Psoas muscle (tissue), 8 donors: ENCODE measurements around the gene NCAPD3. TPM values are rescaled to one million over a fixed set of nuclear protein-coding genes. Genes with fewer than 3 reads are reported as not detected.
"Not testable (repeated sequence)": the region's sequence is repeated elsewhere in the genome, so short reads cannot be mapped to it uniquely, and the experiment has no call there.

Experiments
- ATAC-seq, 4 donors: fragments of 200-7000 bp; cut with Tn5 transposase; one replicate each; pipeline ENCODE4 v1.9.1; 2020; ENCODE audit warnings: moderate library complexity in 3 of 4, mild to moderate bottlenecking in 2 of 4
- DNase-seq, 2 donors: peaks; one replicate each; pipeline ENCODE4 v3.0.0-alpha.2; 2020
- H3K27ac ChIP-seq: fragments of 200-600 bp; one replicate; pipeline ENCODE4 v1.8.0; 2022
- H3K27me3 ChIP-seq, 3 donors: fragments of 200-600 bp in 1 of 3; one replicate each; pipeline versions ENCODE4 v1.6.1 to v1.8.0; 2013 to 2022; ENCODE audit warnings: low read length in 2 of 3, mild to moderate bottlenecking in 2 of 3, moderate library complexity in 1 of 3; ENCODE audit not compliant: insufficient read depth in 3 of 3
- H3K36me3 ChIP-seq, 2 donors: fragments of 200-600 bp in 1 of 2; one replicate each; pipeline versions ENCODE4 v1.6.1 to v1.8.0; 2013 to 2022; ENCODE audit warnings: low read depth in 1 of 2, mild to moderate bottlenecking in 1 of 2, moderate library complexity in 1 of 2; ENCODE audit not compliant: insufficient read depth in 1 of 2
- H3K4me1 ChIP-seq: fragments of 200-600 bp; one replicate; pipeline ENCODE4 v1.8.0; 2022
- H3K4me3 ChIP-seq: fragments of 200-600 bp; one replicate; pipeline ENCODE4 v1.8.0; 2022; ENCODE audit warnings: mild to moderate bottlenecking
- H3K9me3 ChIP-seq: fragments of 200-600 bp; one replicate; pipeline ENCODE4 v1.8.0; 2022
- WGBS, 3 donors: extraction: QIAGEN DNeasy Blood & Tissue Kit; methylation state at CpG; one replicate each; pipeline versions ENCODE4 v1.1.6 to v1.1.7; 2013; 5-methylcytosine and 5-hydroxymethylcytosine counted together
- intact Hi-C, 2 donors: fragments of 100-400 bp; cut with DNase I; formaldehyde crosslinking; loops; one replicate each; pipeline versions ENCODE4 v1.11.0 to v1.14.2; 2022
- polyA plus RNA-seq, 3 donors: library from polyadenylated mRNA; stranded (reverse); fragments of 200-250 nt; gene quantifications; one replicate each; pipeline ENCODE4 v1.2.3, GENCODE V29; 2013
- total RNA-seq, 4 donors: library from RNA; stranded (reverse); fragmentation: NEBNext Ultra II Directional in 2 of 4; extraction: Animal tissue kit (Norgen Biotek cat#: 25700) in 2 of 4; gene quantifications; one replicate each; pipeline versions ENCODE4 v1.2.1 to v1.2.4, GENCODE V29; 2021 to 2023
- TF ChIP-seq, protein P1 (sequence below): fragments of 200-600 bp; IDR thresholded peaks from one replicate; pipeline ENCODE4 v1.8.0; 2022; ENCODE audit warnings: antibody characterized with exemption
- donor health status: healthy with polysubstance abuse.
- donor health status: DM: no; HTN: no; CAD: no; lungs with moderate emphysema.
- donor health status: Bipolar disorder and iron deficiency.
- donor health status: healthy.
- donor health status: DM: yes; HTN: yes; CAD: no.
- donor health status: DM: no; HTN: no; CAD: no.
- donor health status: DM: no; HTN: no; CAD: no.
- donor health status: DM: yes; HTN: yes; CAD: no.

NCAPD3 gene
- total and polyA plus RNA-seq, 7 donors: 2.8 to 8.7 (median 5.5) TPM

DNA sequence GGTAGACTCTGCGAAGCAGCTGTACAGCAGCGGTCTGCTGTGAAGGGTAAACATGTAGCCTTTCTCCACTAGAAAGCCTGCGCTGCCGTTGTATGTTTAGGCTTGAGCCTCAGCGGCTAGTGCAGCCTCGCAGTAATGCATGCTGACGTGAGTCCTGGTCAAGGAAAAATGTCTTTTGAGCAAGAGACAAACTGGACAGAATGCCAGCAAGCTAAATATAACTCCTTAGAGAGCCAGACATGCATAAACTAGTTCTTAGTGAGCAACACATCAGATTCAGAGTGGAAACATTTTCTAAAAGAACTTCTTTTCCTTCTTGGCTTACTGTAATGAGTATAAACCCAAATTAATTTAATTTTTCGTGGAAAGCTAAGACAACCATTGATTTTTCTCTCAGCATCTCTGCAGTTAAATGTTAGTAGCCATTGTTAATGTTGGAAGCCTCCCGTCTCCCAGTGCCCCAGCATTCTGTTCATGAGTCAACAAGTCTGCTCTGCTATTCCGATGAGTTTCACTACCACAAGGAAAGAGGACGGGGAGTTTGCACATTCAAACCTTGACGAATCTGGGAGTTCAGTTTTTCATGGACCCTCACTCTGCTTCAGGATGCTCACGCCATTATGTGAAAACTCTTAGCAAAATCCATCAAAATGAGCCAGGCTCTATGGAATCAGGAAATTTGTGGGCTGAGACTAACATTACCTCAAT lies 103.5 kb downstream of the NCAPD3 start:
- Histone ChIP-seq H3K4me1 (peaks cover 37% of the 10 kb centered on the region), H3K4me3 (peak overlapping the region; percentile 52), H3K36me3 (no peaks in the 10 kb centered on the region), H3K27me3 (no peaks in the 10 kb centered on the region), H3K27ac (peak overlapping the region; percentile 79), H3K9me3 (no peaks in the 10 kb centered on the region)
- TF ChIP-seq, protein P1, sequence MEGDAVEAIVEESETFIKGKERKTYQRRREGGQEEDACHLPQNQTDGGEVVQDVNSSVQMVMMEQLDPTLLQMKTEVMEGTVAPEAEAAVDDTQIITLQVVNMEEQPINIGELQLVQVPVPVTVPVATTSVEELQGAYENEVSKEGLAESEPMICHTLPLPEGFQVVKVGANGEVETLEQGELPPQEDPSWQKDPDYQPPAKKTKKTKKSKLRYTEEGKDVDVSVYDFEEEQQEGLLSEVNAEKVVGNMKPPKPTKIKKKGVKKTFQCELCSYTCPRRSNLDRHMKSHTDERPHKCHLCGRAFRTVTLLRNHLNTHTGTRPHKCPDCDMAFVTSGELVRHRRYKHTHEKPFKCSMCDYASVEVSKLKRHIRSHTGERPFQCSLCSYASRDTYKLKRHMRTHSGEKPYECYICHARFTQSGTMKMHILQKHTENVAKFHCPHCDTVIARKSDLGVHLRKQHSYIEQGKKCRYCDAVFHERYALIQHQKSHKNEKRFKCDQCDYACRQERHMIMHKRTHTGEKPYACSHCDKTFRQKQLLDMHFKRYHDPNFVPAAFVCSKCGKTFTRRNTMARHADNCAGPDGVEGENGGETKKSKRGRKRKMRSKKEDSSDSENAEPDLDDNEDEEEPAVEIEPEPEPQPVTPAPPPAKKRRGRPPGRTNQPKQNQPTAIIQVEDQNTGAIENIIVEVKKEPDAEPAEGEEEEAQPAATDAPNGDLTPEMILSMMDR: no peak
- peak; percentile 35 to 64 for DNase-seq
- intact Hi-C loops: loop anchor here in 1 of 2 donors (5.0 kb wide), 1 partner anchor 48 kb away; no protein-coding TSS in a partner anchor
- WGBS, 3 donors: 17 to 20% (median 19%) methylated on average over 13 of the region's 13 CpGs
- peak; percentile 82 to 92 (median 86) for ATAC-seq

DNA sequence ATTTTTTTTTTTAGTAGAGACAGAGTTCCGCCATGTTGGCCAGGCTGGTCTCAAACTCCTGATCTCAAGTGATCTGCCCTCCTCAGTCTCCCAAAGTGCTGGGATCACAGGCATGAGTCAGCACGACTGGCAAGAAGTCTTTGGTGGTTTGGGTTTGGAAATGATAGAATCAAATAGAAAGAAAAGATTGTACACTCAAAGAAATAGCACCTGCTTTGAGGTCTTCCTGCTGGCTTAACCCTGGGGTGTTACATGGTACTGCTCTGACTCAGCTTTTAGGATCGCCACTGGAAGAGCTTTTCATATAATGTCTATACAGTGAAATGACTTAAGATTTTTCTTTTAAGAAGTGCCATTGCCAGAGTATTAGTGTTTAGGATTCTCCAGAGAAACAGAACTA lies 104.7 kb downstream of the NCAPD3 start:
- no peak for DNase-seq
- Histone ChIP-seq H3K27me3 (no peaks in the 10 kb centered on the region), H3K4me3 (no peak overlapping the region), H3K36me3 (no peaks in the 10 kb centered on the region), H3K27ac (peak overlapping the region; percentile 79), H3K4me1 (peaks cover 30% of the 10 kb centered on the region), H3K9me3 (no peaks in the 10 kb centered on the region)
- 92 to 95% (median 94%) methylated on average over 3 of the region's 3 CpGs for WGBS, 3 donors
- TF ChIP-seq, protein P1: no peak
- no peak for ATAC-seq
- intact Hi-C loops: no loop called here

DNA sequence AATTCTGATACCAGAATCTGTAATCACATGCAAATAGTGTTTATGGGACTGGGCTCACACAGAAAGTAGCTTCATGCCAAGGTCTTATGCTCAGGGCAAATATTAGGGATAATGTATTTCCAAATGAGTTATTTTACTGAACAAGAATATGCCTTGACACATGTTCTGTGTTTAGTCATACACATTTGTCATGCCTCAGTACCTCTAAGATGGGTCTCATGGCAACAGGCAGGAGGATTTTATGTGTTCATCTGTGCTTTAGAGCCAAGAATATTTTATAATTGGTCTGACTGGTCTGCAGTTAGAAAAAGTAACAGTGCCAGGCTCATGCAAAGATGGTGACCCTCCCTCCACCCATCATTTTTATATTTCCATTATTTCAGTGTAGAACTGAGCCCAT lies 105.8 kb downstream of the NCAPD3 start:
- Histone ChIP-seq H3K9me3 (no peaks in the 10 kb centered on the region), H3K36me3 (no peaks in the 10 kb centered on the region), H3K4me1 (peaks cover 29% of the 10 kb centered on the region), H3K27ac (no peak overlapping the region), H3K27me3 (no peaks in the 10 kb centered on the region), H3K4me3 (no peak overlapping the region)
- TF ChIP-seq, protein P1: no peak
- no peak for ATAC-seq
- no peak for DNase-seq
- intact Hi-C loops: no loop called here

DNA sequence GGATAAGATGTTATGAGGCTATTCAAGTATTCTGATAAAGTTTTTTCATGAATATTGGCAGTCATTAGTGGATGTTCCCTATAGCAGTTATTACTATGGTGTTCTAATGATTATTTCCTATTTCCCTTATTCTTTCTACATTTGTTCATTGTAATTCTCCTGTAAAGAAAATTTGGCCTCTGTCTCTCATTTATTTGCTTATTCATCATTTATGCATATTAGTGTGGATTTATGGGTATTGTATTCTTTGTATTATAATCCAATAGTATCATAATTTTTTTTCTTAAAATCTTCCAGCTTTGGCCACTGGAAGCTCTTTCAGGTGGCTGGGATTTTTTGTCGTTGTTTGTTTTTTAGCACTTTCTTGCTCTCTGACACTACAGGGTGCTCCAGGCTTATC lies 107.6 kb downstream of the NCAPD3 start:
- intact Hi-C loops: no loop called here
- TF ChIP-seq, protein P1: no peak
- no peaks in the 10 kb centered on the region for H3K27me3 ChIP-seq
- ATAC-seq: no peak
- DNase-seq: no peak
- H3K27ac ChIP-seq: no peak overlapping the region
- peaks cover 18% of the 10 kb centered on the region for H3K4me1 ChIP-seq
- WGBS, 3 donors: 97 to 100% (median 97%) methylated on average over 1 of the region's 1 CpG
- H3K9me3 ChIP-seq: no peaks in the 10 kb centered on the region
- H3K4me3 ChIP-seq: no peak overlapping the region
- H3K36me3 ChIP-seq: no peaks in the 10 kb centered on the region

DNA sequence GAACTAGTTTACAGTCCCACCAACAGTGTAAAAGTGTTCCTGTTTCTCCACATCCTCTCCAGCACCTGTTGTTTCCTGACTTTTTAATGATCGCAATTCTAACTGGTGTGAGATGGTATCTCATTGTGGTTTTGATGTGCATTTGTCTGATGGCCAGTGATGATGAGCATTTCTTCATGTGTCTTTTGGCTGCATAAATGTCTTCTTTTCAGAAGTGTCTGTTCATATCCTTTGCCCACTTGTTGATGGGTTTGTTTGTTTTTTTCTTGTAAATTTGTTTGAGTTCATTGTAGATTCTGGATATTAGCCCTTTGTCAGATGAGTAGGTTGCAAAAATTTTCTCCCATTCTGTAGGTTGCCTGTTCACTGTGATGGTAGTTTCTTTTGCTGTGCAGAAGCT lies 110.0 kb downstream of the NCAPD3 start:
- not testable (repeated sequence) for ATAC-seq

More for the DNA sequence above, 110.0 kb downstream of the NCAPD3 start:
- DNase-seq, H3K27ac ChIP-seq, intact Hi-C loops, H3K27me3 ChIP-seq, H3K4me1 ChIP-seq, H3K36me3 ChIP-seq, H3K4me3 ChIP-seq, H3K9me3 ChIP-seq: not testable (repeated sequence)
- 71 to 100% (median 95%) methylated on average over 1 of the region's 1 CpG for WGBS, 3 donors
